Suppressor macrophage treated with lipopolysaccharide for 1 hour (primary cell): Measurements from ENCODE around the gene KIF22.
"Not testable (repeated sequence)": the region's sequence is repeated elsewhere in the genome, so short reads cannot be mapped to it uniquely, and the experiment has no call there.

Experiments used
- DNase-seq, 3 donors: peaks; one replicate each; pipeline ENCODE4 v3.0.0-alpha.2; 2020 to 2022

KIF22 gene

DNA sequence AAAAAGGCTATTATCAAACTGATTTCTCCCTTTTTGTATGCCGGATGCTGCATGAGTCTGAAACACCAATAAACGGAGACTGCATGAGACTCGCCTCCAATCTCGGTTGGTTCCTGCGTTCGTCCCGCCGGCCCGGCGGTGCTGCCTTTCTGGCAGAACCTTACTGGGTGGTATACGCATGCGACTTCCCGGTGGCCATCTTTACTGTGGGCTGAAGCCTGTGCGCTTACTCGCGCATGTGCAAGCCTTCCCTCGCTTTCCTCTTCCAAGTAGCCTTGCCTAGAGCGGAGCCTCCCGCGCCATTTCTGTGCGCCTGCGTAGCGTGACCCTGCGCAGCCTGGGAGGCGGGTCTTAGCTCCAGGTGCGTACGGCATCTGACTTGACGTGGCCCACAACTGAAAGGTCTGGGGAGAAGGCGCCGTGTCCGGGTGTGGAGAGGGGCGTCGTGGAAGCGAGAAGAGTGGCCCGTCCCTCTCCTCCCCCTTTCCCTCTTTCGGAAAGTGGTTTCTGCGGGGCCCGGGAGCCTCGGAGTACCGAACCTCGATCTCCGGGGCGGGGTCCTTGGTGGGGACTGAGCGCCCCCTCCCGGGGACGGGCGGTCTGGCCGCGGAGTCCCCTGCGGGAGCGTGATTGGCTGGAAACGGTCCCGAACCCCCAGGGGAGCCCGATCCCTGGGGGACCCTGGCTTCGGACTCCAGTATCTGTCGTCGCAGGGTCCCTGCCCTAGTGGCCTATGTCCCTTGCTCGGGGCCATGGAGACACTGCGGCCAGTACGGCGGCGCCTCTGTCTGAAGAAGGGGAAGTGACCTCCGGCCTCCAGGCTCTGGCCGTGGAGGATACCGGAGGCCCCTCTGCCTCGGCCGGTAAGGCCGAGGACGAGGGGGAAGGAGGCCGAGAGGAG lies 25.5 kb downstream of the KIF22 start, which contains the start of gene PAGR1:
PAGR1 (plus strand) TSS at position 360 of the 901 bp plus-strand sequence; CDS start at position 734, 374 bp downstream.
- peak; percentile 98 to 100 (median 99) for DNase-seq

DNA sequence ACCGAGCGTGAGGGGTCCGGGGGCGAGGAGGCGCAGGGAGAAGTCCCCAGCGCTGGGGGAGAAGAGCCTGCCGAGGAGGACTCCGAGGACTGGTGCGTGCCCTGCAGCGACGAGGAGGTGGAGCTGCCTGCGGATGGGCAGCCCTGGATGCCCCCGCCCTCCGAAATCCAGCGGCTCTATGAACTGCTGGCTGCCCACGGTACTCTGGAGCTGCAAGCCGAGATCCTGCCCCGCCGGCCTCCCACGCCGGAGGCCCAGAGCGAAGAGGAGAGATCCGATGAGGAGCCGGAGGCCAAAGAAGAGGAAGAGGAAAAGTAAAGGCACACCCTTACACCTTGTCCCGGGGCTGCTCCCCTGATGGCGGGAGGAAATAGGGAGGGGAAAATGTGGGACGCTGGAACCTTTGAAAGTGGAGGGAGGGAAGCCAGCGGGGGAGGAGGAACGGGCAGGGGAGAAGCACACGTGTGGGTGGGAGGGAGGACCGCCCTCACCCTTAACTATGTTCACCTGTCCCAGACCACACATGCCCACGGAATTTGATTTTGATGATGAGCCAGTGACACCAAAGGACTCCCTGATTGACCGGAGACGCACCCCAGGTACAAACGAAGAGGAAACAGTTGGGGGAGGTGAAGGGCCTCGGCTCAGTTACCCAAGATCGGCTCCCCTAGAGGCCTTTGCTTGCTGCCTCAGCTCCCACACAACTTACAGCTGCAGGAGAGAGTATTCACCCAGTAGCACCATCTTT lies 26.3 kb downstream of the KIF22 start:
- peak; percentile 74 to 85 (median 75) for DNase-seq

- no peak for DNase-seq
Measured at GRCh38 chr16:29818082-29818481, 27.5 kb downstream of the KIF22 start.

GRCh38 chr16:29819506-29819905 lies 29.0 kb downstream of the KIF22 start:
- no peak for DNase-seq

DNA sequence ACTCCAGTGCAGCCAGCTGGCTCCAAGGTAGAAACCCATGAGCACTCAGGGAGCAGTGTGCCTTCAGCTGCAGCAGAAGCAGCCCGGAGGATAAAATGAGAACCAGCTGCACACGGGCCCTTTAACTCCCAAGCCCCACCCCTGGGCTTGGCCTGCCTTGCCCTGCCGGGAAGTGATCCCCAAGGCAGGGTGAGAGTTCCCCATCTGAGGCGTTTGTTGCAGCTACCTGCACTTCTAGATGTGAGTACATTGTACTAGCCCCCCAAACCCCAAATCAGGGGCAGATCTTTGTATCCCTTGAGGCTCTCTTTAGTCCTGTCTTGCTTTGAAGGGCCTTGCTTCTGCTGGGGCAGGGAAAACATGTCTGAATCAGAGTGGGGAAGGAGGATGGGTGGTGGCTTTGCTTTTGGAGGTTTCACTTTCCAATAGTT lies 29.7 kb downstream of the KIF22 start, which contains the start of gene MVP:
MVP (plus strand) TSS at position 192 of the 431 bp plus-strand sequence. CDS start 10,088 bp downstream, outside the sequence.
- DNase-seq = peak; percentile 81 to 90 (median 82)

- peak; percentile 49 to 79 (median 67) for DNase-seq
Measured at GRCh38 chr16:29820730-29821642, 30.4 kb downstream of the KIF22 start.

DNA sequence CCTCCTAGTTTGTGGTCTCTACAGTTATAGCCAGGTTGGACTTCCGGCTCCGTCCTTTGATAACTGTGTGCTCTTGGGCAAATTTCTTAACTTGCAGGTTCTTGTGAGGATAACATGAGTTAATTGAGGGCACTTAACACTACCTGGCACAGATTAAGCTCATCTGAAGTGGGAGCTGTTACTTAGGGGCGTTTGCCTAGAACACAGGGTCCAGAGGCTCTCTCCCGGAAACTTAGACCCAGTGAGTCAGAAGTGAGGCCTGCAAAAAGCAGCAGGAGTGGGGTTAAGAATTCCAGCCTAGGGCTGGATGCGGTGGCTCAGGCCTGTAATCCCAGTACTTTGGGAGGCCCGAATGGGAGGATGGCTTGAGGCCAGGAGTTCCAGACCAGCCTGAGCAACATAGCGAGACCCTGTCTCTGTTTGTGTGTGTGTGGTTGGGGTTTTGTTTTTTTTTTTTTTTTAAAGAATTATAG lies 31.1 kb downstream of the KIF22 start:
- peak in 1 of 3 donors; percentile 26 for DNase-seq

- peak in 1 of 3 donors; percentile 20 for DNase-seq
Measured at GRCh38 chr16:29824589-29825144, 34.1 kb downstream of the KIF22 start.

GRCh38 chr16:29825145-29826044 lies 34.8 kb downstream of the KIF22 start:
- peak in 2 of 3 donors; percentile 9 to 29 for DNase-seq

- DNase-seq = no peak
Measured at GRCh38 chr16:29826342-29826695, 35.8 kb downstream of the KIF22 start.

DNA sequence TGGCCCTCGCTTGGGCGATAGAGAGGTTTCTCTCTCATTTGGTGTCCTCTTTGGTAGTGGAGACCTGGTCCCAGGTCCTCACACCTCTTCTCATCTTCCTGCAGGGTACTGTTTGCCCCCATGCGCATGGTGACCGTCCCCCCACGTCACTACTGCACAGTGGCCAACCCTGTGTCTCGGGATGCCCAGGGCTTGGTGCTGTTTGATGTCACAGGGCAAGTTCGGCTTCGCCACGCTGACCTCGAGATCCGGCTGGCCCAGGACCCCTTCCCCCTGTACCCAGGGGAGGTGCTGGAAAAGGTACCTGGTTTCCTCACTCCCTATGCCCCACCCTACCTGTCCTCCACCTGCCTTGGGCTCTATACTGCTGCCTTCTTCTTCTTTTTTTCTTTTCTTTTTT lies 40.2 kb downstream of the KIF22 start:
- no peak for DNase-seq

DNA sequence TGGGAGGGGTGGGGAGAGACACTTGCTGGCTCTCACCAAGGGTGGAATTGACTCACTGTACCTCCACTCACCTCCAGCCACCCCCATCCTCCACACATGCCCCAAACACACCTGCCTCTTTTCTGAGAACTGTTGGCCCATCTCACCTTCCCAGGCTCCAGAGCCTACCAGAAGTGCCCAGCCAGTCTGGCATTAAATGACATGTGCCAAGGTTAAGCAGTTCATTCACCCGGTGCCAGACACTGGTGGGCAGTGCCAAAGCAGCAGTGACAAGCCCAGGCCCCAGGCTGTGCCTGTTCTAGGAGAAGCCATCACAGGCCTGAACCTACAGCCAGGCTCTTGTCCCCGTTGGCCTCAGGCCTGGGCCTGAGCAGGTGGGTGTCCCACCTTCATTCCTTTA lies 40.9 kb downstream of the KIF22 start:
- DNase-seq = no peak

- not testable (repeated sequence) for DNase-seq
Measured at GRCh38 chr16:29833219-29833618, 42.7 kb downstream of the KIF22 start.

- DNase-seq = no peak
Measured at GRCh38 chr16:29834079-29834478, 43.5 kb downstream of the KIF22 start.

DNA sequence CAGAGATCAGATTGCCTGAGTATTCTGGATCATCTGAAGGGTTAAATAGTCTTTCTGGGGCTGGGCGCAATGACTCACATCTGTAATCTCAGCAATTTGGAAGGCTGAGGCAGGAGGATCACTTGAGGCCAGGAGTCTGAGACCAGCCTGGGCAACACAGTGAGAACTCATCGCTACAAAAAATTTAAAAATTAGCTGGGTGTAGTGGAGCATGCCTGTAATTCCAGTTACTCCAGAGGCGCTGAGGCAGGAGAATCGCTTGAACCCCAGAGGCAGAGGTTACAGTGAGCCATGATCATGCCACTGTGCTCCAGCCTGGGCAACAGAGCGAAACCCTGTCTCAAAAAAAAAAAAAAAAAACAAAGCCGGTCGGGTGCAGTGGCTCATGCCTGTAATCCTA lies 45.4 kb downstream of the KIF22 start:
- no peak for DNase-seq

- DNase-seq = no peak
Measured at GRCh38 chr16:29836623-29837022, 46.1 kb downstream of the KIF22 start.

GRCh38 chr16:29837841-29838240 lies 47.3 kb downstream of the KIF22 start:
- no peak for DNase-seq

- no peak for DNase-seq
Measured at GRCh38 chr16:29839822-29840221, 49.3 kb downstream of the KIF22 start.

DNA sequence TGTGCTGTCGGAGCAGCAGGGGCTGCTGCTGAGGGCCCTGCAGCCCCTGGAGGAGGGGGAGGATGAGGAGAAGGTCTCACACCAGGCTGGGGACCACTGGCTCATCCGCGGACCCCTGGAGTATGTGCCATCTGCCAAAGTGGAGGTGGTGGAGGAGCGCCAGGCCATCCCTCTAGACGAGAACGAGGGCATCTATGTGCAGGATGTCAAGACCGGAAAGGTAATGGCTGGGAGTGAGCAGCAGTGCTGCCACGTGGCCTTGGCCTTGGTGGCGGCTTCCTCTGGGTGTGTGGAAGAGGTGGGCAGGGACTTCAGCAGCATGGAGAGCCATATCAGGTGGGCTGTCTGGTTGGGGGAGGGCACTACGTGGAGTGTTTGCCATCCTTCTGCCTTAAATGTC lies 49.7 kb downstream of the KIF22 start:
- DNase-seq = no peak

- DNase-seq = no peak
Measured at GRCh38 chr16:29841631-29842030, 51.1 kb downstream of the KIF22 start.
